ENCODE results near the gene PGS1. TPM values are rescaled to one million over a fixed set of nuclear protein-coding genes. Genes with fewer than 3 reads are reported as not detected.

The PGS1 gene
- total and polyA plus RNA-seq, 2 of the 8 experiments (the other 6 are each of a cell fraction or from before 2014, with no cell fraction given) = 46.7 to 60.0 TPM

DNA sequence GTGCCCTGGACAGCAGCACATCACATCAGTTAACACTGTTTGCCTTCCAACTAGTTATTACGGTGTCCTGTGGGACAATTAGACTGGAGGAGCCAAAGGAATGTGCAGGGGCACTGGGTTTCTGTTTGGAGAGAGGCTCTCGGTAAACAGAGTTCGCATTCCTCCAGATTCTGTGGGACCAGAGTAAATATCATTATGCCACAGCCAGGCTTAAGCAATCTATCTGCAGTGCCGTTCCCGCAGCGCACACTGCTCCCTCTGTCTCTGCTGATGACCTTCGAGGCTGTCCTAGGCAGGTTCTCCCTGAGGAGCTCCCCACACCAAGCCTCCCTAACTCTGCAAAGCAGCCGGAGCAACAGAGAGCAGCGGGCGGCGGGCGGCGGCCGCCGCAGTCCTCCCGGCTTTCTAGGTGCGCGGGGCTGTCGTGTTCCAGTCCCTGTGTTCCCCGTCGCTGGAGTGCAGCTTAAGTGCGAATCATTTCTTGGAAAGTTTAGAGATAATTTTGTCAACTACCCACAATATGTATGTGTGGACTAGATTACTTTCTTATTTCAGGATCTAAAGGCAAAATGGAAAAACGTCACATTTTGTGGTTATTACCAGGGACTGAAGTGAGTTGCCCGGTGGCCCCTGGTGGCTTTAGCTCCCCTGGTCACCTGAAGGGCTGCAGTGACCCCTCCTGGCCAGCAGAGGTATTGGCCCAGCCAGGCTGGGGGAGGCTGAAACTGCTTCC lies 43.3 kb downstream of the PGS1 start (continued):
- TF ChIP-seq TEAD4 (IDR thresholded peaks at IDR 0.05; ENCODE audit: low read depth, low read length) = 0 out of 2 replicates have a peak, but pooled peaks have one; percentile 11
- peak; percentile 95 to 96 for TF ChIP-seq RAD21 (IDR thresholded peaks at IDR 0.05 in 1 of 2, conservative IDR thresholded peaks at IDR 0.05 in 1 of 2; ENCODE audit: low read depth in 2 of 2, low read length in 2 of 2)
